GM19023 (cell line): ENCODE results near the gene SLC7A11.

ENCODE experiments used
- ATAC-seq: cut with Tn5 transposase; IDR thresholded peaks from one replicate; pipeline ENCODE4 v1.9.1; 2021; ENCODE audit warnings: mild to moderate bottlenecking, moderate library complexity; ENCODE audit not compliant: unreplicated experiment

The SLC7A11 gene

DNA sequence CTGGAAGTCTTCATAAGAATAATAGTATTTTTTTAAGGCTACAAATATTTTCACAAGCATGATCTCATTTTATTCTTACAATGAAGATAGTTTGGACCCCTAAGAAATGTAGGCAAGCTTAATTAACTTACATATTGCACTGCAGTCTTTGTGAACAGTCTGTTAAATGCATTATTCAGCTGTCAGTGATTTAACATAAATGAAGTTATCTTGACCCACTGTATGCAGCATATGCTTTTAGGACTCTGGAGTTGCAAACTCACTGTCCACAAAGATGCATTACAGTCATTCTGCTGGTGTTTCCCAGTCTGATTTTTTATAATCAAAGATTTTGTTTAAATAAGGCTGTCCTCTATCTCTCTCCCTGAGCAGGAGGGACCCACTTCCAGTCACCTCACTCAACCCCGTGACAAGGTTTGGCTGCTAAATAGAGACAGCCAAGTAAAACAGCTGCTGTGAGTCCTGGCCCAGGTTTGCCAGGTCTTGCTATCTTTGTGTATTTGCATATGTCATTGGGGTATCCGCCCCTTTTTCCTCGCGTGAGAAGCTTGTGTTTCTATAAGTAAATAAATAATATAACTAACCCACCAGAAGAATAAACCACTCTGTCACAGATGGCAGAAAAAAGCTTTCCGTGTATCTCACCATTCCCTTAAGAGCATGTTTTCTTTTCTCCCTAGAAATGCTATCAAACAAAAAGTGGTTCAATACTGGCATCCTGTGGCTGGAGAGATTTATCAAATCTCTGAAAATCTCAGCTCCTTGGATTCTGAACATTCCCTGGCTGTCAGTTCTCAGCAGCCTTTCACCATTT, 67.0 kb downstream of the SLC7A11 start:
- no peak for ATAC-seq

DNA sequence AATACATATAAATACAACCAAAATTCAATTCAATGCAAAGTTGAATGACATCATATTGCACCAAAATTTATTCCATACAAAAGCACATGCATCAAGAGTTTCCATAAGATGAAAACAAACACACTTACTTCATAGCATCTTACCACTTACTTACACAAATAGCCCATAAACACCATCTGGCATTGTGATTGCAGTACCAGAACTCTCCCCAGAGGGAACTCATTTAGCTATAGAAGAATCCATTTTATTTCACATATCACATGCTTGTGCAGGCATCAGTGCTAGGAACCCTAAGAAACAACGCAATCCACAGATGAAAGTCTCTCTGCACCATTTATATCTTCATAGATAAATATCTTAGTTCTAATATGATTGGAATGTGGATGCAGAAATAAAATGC, 77.9 kb downstream of the SLC7A11 start:
- ATAC-seq: no peak

DNA sequence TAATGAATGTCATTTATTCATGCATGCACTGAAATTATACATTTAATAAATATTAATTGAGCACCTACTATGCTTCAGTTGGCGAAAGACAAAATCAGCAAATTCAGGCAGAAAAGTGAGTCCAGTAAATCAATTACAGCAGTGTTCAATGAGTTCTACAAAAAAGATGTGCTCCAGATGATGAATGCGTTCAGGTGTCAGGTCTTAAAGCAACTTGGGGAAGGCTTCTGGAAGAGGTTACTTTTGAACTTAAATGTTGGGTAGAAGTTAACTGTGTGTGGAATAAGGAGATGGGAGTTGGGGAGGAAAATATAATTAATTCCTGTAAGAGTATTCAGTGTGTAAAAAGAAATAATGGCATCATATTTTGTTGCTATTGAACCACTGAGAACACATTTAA, 79.0 kb downstream of the SLC7A11 start:
- ATAC-seq: no peak

DNA sequence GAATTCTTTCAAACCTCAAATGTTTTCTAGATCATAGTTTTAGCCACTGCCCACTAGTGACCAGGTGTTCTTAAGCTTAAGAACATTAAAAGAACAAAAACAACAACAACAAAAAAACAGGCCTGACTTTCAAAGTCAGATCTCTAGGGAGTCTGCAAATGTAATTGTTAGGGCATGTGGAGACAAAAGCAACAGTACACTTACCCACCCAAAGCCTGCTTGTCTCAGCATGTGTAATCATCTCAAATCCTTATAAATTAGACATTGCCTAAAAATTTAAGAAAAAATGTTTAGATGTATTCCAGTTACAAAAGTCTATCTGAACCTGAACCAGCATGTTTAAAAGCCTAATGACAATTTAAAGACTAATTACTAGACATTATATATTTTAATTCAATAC, 79.9 kb downstream of the SLC7A11 start:
- no peak for ATAC-seq

DNA sequence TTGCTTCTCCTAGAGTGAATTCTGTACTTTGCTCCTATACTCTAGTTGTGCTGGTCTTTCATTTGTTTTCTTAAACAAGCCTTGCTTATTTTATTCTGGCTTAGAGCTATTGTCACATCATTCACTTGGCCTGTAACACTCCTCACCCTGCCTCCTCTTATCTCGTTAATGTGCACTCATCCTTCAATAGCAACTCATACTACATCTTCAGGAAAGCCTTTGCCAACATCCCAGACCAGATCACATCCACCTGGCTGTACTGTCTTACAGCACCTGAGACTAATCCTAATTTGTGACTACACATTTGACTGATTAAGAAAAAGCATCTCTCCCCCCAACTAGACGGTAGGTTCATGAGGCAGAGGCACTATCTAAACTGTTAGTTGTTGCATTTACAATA, 80.8 kb downstream of the SLC7A11 start:
- ATAC-seq: no peak

DNA sequence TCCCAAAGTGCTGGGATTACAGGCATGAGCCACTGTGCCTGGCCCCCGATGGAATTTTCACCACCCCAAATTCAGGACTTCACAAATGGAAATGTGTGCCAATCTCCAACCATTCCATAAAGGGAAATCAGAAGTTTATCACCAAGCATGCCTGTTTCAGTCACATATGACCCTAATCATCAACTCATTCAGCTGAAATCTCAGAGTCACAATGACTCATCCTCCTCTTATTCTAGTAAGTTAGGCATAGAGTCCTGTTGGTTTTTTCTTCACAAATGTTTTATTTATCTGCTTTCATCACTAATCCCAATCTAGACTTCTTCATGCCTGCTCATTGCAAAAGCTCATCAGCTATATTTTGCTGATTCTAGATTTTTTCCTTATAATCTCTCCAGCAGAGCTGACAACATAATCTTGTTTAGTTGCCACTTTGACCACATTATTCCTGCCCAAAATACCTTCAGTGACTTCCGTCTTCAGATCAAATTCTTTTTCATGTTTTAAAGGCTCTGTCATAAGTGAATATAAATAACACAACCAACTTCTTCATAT, 83.3 kb downstream of the SLC7A11 start:
- no peak for ATAC-seq

DNA sequence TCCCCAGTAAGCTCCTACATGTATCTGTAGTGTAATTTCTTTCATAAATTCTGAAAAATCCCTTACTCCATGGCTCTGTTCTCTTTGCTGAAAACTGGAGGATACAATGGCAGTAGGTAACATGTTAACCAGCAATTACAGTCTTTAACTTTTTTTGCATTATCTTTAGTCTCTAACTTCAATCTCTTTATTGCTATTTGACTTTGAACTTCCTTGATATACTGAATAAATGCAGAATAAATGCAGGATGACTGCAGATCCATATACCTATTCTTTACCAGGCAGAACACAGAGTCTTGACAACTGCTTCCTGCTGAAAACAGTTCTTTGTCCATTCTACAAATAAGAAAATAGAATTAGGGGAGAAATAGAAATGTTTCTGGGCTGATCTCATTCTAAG, 101.3 kb downstream of the SLC7A11 start:
- no peak for ATAC-seq

DNA sequence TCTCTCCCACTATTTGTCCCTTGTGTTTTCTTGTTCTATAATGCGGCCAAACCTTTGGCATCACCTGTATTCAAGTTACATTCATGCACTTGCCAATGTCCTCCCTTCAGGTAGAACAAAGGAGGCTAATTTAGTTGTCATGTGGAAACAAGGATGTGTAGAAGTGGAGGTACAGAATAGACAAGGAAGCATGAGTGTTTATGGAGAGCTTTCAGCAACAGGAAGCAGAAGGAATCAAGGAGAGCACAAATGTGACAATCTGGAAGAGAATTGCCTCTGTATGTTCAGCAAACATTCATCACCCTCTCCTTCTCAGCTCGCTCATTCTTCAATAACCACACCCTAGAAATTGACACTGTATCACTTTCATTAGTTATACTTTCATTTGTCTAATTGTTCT, 103.4 kb downstream of the SLC7A11 start:
- ATAC-seq: no peak

DNA sequence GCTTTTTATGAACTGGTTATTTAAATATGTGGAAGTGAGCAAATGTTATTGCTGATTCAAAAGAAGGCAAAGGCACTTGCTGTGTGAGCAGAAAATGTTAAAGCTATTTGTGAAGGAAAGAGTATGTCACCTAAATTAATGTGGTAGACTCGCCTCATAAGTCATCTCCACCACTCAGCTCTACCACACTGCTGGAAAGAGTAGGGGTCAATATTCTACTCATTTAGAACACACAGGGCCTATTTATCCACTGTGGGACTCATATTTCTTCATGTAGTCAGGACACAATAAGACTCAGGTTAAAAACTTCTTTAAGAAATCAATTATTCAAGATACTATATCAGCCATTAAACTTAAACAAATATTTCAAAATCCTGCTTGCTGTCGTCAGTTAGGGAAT, 106.5 kb downstream of the SLC7A11 start:
- ATAC-seq: no peak

DNA sequence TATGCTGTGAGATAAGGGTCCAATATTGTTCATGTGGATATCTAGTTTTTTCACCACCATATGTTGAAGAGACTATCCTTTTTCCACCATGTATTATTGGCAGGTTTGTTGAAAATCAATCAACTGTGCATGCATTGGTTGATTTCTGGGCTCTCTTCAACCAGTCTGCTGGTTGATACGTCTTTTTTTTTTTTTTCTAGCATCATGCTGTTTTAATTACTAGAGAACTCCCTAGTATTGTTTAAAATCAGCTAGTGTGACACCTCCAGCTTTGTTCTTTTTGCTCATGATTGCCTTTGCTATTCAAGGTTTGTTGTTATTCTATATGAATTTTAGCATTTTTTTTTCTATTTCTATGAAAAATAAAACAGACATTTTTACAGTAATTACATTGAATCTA, 123.9 kb downstream of the SLC7A11 start:
- ATAC-seq: no peak

DNA sequence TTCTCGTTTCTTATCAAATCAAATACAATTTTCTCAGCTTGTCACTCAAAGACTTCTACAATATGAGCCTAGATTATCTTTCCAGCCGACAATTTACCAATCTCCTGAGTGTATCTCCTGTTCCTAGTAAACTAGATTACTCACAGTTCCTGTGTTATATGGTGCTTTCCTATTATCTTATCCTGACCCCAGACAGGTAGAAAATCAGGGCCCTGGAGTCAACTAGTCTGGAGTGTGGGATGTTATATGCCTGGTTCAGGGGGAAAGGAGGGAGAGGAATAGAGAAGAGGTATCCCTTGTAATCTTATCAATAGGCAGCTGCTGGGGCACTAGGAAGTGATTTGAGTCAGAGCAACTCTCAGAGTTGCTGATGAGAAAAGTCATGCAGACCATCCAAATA, 127.1 kb downstream of the SLC7A11 start:
- no peak for ATAC-seq

DNA sequence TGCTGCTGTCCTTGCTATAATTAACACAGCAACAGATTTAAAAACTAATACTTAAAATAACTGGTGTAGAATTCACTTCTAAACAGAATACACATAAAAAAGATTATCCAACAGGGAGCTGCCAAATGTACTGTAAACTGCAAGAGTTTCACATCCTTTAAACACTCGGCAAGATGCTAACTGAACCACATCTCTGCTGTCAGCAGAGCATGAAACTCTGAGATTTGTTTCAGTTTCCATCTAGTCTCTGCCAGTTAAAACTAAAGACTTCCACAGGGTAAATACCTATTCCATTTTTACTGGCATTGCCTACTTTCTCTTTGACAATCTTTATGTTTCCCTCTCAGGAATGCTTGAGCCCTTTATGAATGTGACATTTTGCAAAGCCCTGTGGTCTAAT, 127.7 kb downstream of the SLC7A11 start:
- peak; percentile 95 for ATAC-seq
